ENCODE data around the gene RYR2. TPM values are rescaled to one million over a fixed set of nuclear protein-coding genes. Genes with fewer than 3 reads are reported as not detected.

The RYR2 gene
- total RNA-seq, 4 donors from 2014 or later = 0.20 to 0.60 (median 0.32) TPM

GRCh38 chr1:237062976-237063375, 21.0 kb downstream of the RYR2 start:
- DNase-seq (ENCODE audit: low spot score in 2 of 2) = no peak
- Histone ChIP-seq H3K9me3 (no peaks in the 10 kb centered on the region), H3K4me1 (no peaks in the 10 kb centered on the region), H3K27me3 (no peaks in the 10 kb centered on the region), H3K27ac (no peak overlapping the region), H3K4me3 (no peak overlapping the region), H3K36me3 (no peaks in the 10 kb centered on the region)
- TF ChIP-seq EP300 (IDR thresholded peaks at IDR 0.05) (no peak), POLR2A (IDR thresholded peaks at IDR 0.05) (no peak)
- TF ChIP-seq, protein P1, sequence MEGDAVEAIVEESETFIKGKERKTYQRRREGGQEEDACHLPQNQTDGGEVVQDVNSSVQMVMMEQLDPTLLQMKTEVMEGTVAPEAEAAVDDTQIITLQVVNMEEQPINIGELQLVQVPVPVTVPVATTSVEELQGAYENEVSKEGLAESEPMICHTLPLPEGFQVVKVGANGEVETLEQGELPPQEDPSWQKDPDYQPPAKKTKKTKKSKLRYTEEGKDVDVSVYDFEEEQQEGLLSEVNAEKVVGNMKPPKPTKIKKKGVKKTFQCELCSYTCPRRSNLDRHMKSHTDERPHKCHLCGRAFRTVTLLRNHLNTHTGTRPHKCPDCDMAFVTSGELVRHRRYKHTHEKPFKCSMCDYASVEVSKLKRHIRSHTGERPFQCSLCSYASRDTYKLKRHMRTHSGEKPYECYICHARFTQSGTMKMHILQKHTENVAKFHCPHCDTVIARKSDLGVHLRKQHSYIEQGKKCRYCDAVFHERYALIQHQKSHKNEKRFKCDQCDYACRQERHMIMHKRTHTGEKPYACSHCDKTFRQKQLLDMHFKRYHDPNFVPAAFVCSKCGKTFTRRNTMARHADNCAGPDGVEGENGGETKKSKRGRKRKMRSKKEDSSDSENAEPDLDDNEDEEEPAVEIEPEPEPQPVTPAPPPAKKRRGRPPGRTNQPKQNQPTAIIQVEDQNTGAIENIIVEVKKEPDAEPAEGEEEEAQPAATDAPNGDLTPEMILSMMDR (IDR thresholded peaks at IDR 0.05) = no peak

GRCh38 chr1:237065903-237066302, 23.9 kb downstream of the RYR2 start:
- WGBS, 2 donors = 59 to 68% methylated on average over 3 of the region's 3 CpGs
- no peak for DNase-seq (ENCODE audit: low spot score in 2 of 2)
- H3K27ac ChIP-seq = no peak overlapping the region
- no peaks in the 10 kb centered on the region for H3K36me3 ChIP-seq
- no peaks in the 10 kb centered on the region for H3K9me3 ChIP-seq
- TF ChIP-seq POLR2A (IDR thresholded peaks at IDR 0.05) = no peak
- TF ChIP-seq EP300 (IDR thresholded peaks at IDR 0.05) = no peak
- TF ChIP-seq, protein P1 (IDR thresholded peaks at IDR 0.05) = no peak
- H3K4me1 ChIP-seq = no peaks in the 10 kb centered on the region
- no peak overlapping the region for H3K4me3 ChIP-seq
- no peaks in the 10 kb centered on the region for H3K27me3 ChIP-seq

DNA sequence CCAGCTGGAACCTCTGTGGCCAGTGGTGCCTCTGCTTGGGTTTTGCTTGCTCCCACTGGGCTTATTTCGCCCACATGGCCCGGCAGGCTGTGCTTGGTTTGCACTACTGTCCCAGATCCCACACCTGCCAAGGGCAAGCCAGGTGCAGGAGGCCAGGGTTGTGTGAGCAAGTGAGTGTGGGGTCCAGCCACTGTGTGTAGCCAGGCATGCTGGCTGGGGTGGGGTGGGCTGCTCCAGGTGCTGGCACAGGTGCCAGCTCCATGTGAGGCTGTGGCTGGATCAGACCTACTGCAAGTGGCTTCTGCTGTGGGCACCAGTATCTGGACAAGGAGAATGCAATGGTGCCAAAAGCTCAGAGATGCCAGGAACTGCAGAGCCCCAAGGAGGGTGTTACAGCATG, 28.5 kb downstream of the RYR2 start:
- H3K4me1 ChIP-seq = no peaks in the 10 kb centered on the region
- H3K36me3 ChIP-seq = no peaks in the 10 kb centered on the region
- H3K9me3 ChIP-seq = no peaks in the 10 kb centered on the region
- no peak for DNase-seq (ENCODE audit: low spot score in 2 of 2)
- no peak overlapping the region for H3K27ac ChIP-seq
- H3K27me3 ChIP-seq = no peaks in the 10 kb centered on the region
- no peak overlapping the region for H3K4me3 ChIP-seq
- TF ChIP-seq POLR2A (IDR thresholded peaks at IDR 0.05) = no peak
- no peak for TF ChIP-seq EP300 (IDR thresholded peaks at IDR 0.05)
- TF ChIP-seq, protein P1 (IDR thresholded peaks at IDR 0.05) = no peak
- 79 to 87% methylated on average over 2 of the region's 2 CpGs for WGBS, 2 donors

DNA sequence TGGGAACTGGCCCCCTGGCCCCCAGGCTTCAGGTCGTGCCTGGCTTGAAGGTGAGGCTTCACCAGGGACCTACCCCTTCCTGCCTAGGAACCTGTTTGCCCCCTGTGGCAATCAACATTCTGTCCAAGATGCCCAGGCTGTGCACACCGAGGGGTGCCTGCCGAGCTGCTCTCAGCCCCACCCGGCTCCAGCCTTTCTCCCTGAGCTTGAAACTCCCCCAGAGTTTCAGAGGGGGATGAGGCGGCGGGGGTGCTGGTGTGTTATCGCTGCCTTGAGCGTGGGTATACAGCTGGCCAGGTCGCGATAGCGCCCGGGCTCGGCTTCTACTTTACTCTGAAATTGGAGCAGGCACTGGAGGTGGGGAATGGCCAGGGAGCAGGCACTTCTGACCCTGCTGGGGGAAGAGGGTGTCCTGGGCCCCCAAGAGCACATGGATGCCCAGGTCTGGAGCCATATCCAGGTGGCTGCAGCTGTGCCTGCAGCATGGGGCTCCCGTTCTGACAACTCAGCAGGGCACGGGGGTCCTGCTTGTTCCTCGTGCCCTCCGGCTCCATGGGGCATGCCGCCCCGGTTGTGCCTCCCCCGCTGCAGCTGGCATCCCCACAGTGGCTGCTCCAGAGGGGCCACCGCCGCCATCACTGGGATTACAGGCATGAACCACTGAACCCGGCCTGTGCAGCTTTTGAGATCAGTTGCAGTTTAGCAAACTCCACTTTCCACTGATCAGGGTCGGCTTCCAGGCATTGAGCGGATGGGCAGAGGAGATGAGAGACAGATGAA, 29.8 kb downstream of the RYR2 start:
- H3K4me3 ChIP-seq = no peak overlapping the region
- no peak for DNase-seq (ENCODE audit: low spot score in 2 of 2)
- 79 to 87% methylated on average over 19 to 20 of the region's 25 CpGs for WGBS, 2 donors
- no peaks in the 10 kb centered on the region for H3K27me3 ChIP-seq
- H3K9me3 ChIP-seq = no peaks in the 10 kb centered on the region
- H3K4me1 ChIP-seq = no peaks in the 10 kb centered on the region
- H3K36me3 ChIP-seq = no peaks in the 10 kb centered on the region
- no peak overlapping the region for H3K27ac ChIP-seq
- TF ChIP-seq POLR2A (IDR thresholded peaks at IDR 0.05) (no peak), EP300 (IDR thresholded peaks at IDR 0.05) (no peak)
- TF ChIP-seq, protein P1 (IDR thresholded peaks at IDR 0.05) = no peak

GRCh38 chr1:237074371-237075117, 32.6 kb downstream of the RYR2 start:
- Histone ChIP-seq H3K27me3 (no peaks in the 10 kb centered on the region), H3K9me3 (no peaks in the 10 kb centered on the region), H3K4me1 (no peaks in the 10 kb centered on the region), H3K4me3 (no peak overlapping the region), H3K27ac (no peak overlapping the region), H3K36me3 (no peaks in the 10 kb centered on the region)
- WGBS, 2 donors = 88% methylated on average over 11 of the region's 11 CpGs
- TF ChIP-seq POLR2A (IDR thresholded peaks at IDR 0.05) = no peak
- TF ChIP-seq EP300 (IDR thresholded peaks at IDR 0.05) = no peak
- TF ChIP-seq, protein P1 (IDR thresholded peaks at IDR 0.05) = no peak
- no peak for DNase-seq (ENCODE audit: low spot score in 2 of 2)

Measured in tibial nerve (tissue), 4 donors.